ENCODE results near the gene TAAR9.

Gene TAAR9

GRCh38 chr6:132537977-132538376 lies at the start of gene TAAR9:
TSS of gene TAAR9 (plus strand) at chr6:132538277. CDS start at chr6:132538290, 13 bp downstream.
- in situ Hi-C loops (cut with HindIII; ENCODE audit: low sequenced_read_pairs), result no loop called here

GRCh38 chr6:132489376-132489775 lies 48.7 kb upstream of the TAAR9 start:
- in situ Hi-C loops (cut with HindIII; ENCODE audit: low sequenced_read_pairs), result loop anchor here (25.0 kb wide), 1 partner anchor 202 kb away; no protein-coding TSS in a partner anchor

GRCh38 chr6:132490024-132490423 lies 48.1 kb upstream of the TAAR9 start:
- in situ Hi-C loops (cut with HindIII; ENCODE audit: low sequenced_read_pairs), result loop anchor here (25.0 kb wide), 1 partner anchor 203 kb away; no protein-coding TSS in a partner anchor

GRCh38 chr6:132490478-132491204 lies 47.4 kb upstream of the TAAR9 start:
- in situ Hi-C loops (cut with HindIII; ENCODE audit: low sequenced_read_pairs), result loop anchor here (25.0 kb wide), 1 partner anchor 203 kb away; no protein-coding TSS in a partner anchor

DNA sequence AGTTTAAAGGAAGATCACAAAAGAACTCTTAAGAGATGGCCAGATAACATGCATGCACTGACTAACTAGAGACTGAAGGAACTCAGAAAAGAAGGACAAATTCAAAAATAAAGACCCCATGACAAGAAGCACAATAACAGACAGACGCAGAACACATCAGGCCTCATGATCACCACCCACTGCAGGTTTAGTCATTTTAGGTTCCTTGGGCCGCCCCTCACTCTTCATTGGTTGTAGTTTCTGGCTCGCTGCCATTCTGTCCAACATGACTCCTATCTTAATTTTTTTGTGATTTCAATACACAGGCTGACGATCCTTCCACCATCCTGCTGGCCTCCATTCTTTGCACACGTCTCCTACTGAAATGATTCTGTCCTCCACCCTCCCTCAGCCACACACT lies 46.8 kb upstream of the TAAR9 start:
- in situ Hi-C loops (cut with HindIII; ENCODE audit: low sequenced_read_pairs), result loop anchor here (25.0 kb wide), 1 partner anchor 204 kb away; no protein-coding TSS in a partner anchor

- in situ Hi-C loops (cut with HindIII; ENCODE audit: low sequenced_read_pairs), result loop anchor here (25.0 kb wide), 1 partner anchor 205 kb away; no protein-coding TSS in a partner anchor
Measured at GRCh38 chr6:132491881-132492280, 46.2 kb upstream of the TAAR9 start.

DNA sequence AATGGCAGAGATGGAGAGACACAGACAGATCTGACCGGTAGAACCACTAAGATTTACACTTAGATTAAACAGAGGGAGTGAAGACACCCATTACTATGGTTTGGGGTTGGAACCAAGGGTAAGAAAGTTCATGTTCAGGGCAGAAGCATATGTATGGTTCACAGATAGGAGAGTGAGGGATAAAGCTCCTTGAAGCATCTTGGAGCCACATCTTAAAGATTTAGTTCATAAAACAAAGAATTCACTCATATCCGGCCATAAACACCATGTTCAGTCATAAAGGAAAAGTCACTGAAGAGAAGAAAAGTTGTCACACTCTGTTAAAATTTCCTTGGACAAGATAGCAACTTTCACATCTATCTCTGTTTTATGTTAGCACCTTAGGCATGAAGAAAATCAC lies 43.1 kb upstream of the TAAR9 start:
- in situ Hi-C loops (cut with HindIII; ENCODE audit: low sequenced_read_pairs), result loop anchor here (25.0 kb wide), 1 partner anchor 208 kb away; no protein-coding TSS in a partner anchor

DNA sequence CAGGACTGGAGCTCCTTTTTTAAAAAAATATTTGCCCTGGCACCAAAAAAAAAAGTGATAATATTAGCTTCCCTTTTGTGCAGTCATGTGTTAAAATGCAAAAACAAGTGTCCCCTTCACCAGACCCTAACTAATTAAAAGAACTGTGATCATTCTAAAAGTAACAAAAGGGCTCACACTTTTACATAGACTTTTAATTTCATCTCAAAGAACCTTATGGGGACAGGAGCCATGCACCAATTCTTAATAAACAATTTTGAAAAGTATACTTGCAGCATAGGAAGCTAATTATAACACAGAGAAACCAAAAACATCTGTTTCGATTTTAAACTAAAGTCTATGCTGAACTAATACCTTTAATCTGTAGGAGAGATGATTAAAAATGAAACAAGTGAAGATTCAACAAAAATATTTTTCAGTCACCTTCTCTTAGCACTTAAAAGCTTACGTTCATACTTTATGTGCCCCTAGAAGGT lies 42.4 kb upstream of the TAAR9 start:
- in situ Hi-C loops (cut with HindIII; ENCODE audit: low sequenced_read_pairs), result loop anchor here (25.0 kb wide), 1 partner anchor 208 kb away; no protein-coding TSS in a partner anchor

GRCh38 chr6:132496519-132497180 lies 41.4 kb upstream of the TAAR9 start:
- in situ Hi-C loops (cut with HindIII; ENCODE audit: low sequenced_read_pairs), result loop anchor here (25.0 kb wide), 1 partner anchor 209 kb away; no protein-coding TSS in a partner anchor

- in situ Hi-C loops (cut with HindIII; ENCODE audit: low sequenced_read_pairs), result loop anchor here (25.0 kb wide), 1 partner anchor 211 kb away; no protein-coding TSS in a partner anchor
Measured at GRCh38 chr6:132498638-132499037, 39.4 kb upstream of the TAAR9 start.

DNA sequence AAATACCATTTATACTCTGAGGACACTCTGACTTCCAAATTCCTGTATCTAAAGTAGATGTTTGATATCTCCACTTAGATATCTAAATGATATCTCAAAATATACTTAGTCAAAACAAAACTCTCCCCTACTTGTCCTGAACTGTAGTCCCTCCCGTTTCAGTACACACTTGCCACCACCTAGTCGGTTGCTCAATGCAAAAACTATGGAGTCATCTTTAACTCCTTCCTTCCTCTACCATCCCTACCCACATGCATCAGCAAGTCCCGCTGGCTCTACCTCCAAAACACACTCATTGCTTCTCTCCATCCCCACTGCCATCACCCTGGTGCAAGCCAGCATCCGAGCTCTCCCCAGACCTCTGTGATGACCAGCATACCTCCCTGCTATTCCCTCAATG lies 38.3 kb upstream of the TAAR9 start:
- in situ Hi-C loops (cut with HindIII; ENCODE audit: low sequenced_read_pairs), result loop anchor here (25.0 kb wide), 1 partner anchor 212 kb away; no protein-coding TSS in a partner anchor

- in situ Hi-C loops (cut with HindIII; ENCODE audit: low sequenced_read_pairs), result no loop called here
Measured at GRCh38 chr6:132504757-132505156, 33.3 kb upstream of the TAAR9 start.

DNA sequence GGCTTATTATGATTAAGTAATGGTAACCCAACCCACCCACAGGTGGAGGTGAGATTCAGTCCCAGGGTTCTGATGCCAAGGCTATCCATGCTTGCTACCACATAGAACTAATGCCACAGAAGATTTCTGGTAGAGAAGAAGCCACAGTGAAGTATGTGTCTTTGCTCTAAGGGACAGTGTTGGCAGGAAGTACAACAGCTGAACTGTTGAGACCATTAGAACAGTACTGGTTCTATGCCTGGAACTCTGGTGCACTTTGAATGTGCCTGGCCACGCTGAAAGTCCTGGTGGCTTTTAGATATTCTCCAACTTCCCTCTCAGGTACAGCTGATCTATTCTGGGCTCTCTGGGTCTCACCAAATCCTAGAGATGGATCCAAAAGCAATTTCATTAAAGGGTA lies 32.9 kb upstream of the TAAR9 start:
- in situ Hi-C loops (cut with HindIII; ENCODE audit: low sequenced_read_pairs), result no loop called here

DNA sequence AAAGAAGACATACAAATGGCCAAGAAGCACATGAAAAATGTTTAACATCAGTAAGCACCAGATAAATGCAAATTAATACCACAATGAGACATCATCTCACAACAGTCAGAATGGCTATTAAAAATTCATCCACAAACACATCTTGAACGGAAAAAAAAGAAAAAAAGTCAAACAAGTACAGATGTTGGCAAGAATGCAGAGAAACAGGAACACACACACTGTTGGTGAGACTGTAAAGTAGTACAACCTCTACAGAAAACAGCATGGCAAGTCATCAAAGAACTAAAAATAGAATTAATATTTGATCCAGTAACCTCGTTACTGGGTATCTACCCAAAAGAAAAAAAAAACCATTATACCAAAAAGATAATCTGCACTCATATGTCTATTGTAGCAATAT lies 31.6 kb upstream of the TAAR9 start:
- in situ Hi-C loops (cut with HindIII; ENCODE audit: low sequenced_read_pairs), result no loop called here

- in situ Hi-C loops (cut with HindIII; ENCODE audit: low sequenced_read_pairs), result no loop called here
Measured at GRCh38 chr6:132506869-132507808, 30.9 kb upstream of the TAAR9 start.

DNA sequence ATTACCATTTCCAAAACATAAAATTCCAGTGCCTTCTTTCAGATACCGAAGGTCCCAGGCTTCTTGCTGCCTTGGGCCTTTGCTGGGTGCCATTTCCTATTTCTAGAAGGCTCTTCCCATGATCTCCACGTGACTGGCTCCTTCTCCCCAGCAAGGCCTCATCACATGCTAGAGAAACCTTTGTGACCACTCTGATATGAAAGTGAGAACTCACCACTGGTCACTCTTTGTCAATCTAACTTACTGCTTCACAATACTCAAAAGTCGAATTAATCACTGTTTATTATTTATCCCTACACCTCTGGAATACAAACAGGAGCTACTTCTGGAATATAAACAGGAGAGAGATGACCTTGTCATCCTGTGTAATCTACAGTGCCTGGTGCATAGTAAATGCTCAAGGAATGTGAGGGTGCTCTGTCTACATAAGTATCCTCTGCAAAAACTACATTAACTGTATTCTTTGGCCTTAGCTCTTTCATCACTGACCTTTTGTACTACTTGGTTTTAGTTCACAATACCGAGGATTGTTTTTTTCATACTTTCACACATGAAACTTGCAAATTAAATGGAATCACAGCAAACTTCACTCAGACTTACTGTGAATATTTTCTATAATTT lies 26.8 kb upstream of the TAAR9 start:
- in situ Hi-C loops (cut with HindIII; ENCODE audit: low sequenced_read_pairs), result no loop called here

DNA sequence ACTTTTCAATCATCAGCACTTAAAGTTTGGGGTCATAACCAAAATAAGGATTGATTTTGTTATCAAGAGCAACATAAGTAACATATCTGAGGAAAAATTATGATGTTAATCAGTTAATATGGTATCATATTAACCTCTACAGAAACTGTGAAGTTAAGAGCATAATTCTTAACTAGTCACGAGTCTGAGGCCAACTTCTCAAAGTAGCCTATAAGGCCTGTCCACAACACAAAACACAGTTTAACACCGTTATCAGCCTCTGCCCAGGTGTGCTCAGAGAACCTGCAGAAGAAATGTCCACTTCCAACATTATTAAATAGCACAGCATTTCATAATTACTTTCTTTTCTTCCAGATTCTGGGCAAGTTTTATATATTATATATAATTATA lies 26.3 kb upstream of the TAAR9 start:
- in situ Hi-C loops (cut with HindIII; ENCODE audit: low sequenced_read_pairs), result no loop called here

DNA sequence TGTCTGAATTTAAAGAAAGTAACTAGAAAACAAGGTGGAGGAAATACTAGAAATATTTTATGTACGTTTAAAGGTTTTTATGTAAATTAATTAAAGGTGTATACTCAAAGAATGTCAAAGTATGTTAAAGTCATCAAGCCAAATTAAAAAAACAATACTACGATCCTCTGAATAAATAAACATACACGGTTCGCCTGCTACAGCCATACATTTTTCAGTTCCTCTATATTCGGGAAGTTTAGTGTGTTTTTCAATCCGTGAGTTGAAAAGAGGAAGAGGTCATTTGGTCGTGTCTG lies 25.8 kb upstream of the TAAR9 start:
- in situ Hi-C loops (cut with HindIII; ENCODE audit: low sequenced_read_pairs), result no loop called here

DNA sequence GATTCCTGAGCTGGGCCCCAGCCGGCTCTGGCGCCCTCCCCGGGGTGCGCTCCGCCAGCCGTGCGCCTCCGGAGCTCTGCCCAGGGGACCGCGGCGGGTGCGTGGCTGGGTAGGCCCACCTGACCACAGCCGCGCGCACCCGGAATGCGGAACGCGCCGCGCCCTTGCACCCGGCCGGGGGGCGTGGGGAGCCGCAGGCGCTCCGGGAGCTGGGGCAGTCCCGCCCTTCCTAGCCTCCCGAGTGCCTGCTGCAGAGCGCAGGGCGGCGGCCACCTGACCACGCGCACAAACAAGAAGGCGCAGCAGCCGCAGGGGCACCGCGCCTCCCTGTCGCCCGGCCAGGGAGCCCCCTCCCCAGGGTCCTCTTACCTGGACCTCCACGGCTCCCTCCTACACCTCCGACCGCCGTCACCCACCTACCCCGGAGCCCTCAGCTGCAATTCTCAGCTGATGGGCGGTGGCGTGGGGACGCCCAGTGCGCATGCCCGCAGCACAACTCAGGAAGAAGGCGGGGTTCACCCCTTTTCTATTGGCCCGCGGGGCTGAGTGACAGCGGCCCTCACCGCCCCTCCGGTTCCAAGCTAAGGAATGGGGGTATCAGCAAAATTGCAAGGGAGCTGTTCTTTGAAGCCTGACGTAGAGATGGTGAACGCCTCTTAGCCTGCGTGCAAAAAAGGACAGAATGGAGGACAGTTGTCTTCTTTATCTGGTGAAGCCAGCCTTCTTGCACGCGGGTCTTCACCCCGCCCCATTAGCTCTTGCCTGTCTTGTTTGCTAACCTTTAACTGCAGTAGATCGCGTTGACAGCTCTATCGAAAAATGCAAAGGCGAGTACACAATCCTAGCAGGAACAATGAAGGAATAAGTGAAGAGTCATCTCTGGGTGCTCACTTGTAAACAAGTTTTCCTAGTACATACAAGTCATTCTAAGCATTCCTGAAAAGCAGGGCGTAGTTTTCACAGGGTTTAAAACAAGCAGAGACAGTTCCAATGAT lies 25.1 kb upstream of the TAAR9 start, which contains the start of gene STX7:
Gene STX7, minus strand, starts transcription at position 479 of the 995 bp plus-strand sequence. CDS start 9,586 bp downstream, outside the sequence.
- in situ Hi-C loops (cut with HindIII; ENCODE audit: low sequenced_read_pairs), result no loop called here
